Sigmoid colon (tissue), 3 donors: ENCODE data around the gene APOL3.

Experiments
- POLR2A ChIP-seq, 2 donors: fragments of 450-650 bp; IDR thresholded peaks; one replicate each; pipeline ENCODE4 v1.6.1; 2016; ENCODE audit warnings: antibody characterized with exemption in 2 of 2, mild to moderate bottlenecking in 2 of 2, moderate library complexity in 2 of 2
- TF ChIP-seq, protein P1 (sequence below), 4 experiments: fragments of 450-650 bp in 3 of 4; fragments of 200-600 bp in 1 of 4; IDR thresholded peaks; one replicate each; pipeline ENCODE4 v1.5.1; 2016 to 2019; ENCODE audit warnings: antibody characterized with exemption in 4 of 4, mild to moderate bottlenecking in 3 of 4, moderate library complexity in 2 of 4

DNA sequence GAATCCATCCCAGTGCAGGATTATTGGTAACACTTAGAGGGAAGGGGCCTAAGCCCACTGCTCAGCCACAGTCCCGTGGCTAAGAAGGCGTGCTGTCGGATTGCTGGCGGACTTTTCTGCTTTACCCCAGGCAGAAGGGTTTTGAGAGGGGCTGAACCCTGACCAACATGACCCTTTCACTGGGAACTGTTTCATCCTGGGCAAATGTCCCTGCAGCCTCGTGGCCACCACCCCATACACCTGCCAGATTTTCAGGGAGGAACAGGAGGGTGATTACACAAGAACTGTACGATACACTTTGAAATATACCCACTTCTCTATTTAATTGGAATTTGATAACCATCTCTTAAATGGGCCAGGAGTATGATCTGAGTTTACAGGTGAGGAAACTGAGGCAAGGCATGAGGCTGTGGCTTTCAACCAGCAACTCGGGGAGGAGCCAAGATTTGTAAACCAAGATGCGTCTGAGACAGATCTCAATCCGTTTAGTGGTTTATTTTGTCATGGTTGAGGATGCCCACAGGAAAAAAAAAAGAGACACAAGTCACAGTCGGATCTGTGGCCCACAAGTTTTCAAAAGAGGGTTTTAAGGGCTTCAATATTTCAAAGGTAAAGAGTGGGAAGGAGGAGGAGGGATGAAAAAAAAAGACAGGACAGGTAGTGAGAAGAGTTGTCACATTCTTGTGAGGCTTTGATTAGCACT lies 6.1 kb upstream of the APOL3 start:
- TF ChIP-seq, protein P1, sequence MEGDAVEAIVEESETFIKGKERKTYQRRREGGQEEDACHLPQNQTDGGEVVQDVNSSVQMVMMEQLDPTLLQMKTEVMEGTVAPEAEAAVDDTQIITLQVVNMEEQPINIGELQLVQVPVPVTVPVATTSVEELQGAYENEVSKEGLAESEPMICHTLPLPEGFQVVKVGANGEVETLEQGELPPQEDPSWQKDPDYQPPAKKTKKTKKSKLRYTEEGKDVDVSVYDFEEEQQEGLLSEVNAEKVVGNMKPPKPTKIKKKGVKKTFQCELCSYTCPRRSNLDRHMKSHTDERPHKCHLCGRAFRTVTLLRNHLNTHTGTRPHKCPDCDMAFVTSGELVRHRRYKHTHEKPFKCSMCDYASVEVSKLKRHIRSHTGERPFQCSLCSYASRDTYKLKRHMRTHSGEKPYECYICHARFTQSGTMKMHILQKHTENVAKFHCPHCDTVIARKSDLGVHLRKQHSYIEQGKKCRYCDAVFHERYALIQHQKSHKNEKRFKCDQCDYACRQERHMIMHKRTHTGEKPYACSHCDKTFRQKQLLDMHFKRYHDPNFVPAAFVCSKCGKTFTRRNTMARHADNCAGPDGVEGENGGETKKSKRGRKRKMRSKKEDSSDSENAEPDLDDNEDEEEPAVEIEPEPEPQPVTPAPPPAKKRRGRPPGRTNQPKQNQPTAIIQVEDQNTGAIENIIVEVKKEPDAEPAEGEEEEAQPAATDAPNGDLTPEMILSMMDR (IDR thresholded peaks at IDR 0.05), result no peak
- no peak for TF ChIP-seq POLR2A (IDR thresholded peaks at IDR 0.05)
